ENCODE measurements around the gene GUCA2A.

GUCA2A gene

GRCh38 chr1:42153624-42154023 is 10.9 kb downstream of the GUCA2A start:
- DNase-seq (ENCODE audit: low read depth in 2 of 2) = no peak

GRCh38 chr1:42152907-42153600 is 11.5 kb downstream of the GUCA2A start, which contains the start of gene GUCA2B:
GUCA2B (plus strand) TSS chr1:42153410; CDS start chr1:42153451, 41 bp downstream.
- DNase-seq (ENCODE audit: low read depth in 2 of 2) = no peak

- no peak for DNase-seq (ENCODE audit: low read depth in 2 of 2)
These were observed 12.4 kb downstream of the GUCA2A start for GRCh38 chr1:42152119-42152518.

- DNase-seq (ENCODE audit: low read depth in 2 of 2) = no peak
These were observed 13.9 kb downstream of the GUCA2A start for GRCh38 chr1:42150651-42151050.

- DNase-seq (ENCODE audit: low read depth in 2 of 2) = no peak
These were observed 16.4 kb downstream of the GUCA2A start for GRCh38 chr1:42148166-42148565.

- peak in 1 of 2 donors; percentile 47 for DNase-seq (ENCODE audit: low read depth in 2 of 2)
These were observed 17.8 kb downstream of the GUCA2A start for GRCh38 chr1:42146626-42147320.

GRCh38 chr1:42145764-42146625 is 18.6 kb downstream of the GUCA2A start:
- no peak for DNase-seq (ENCODE audit: low read depth in 2 of 2)

- DNase-seq (ENCODE audit: low read depth in 2 of 2) = no peak
These were observed 19.2 kb downstream of the GUCA2A start for GRCh38 chr1:42145389-42145716.

GRCh38 chr1:42144711-42145388 is 19.7 kb downstream of the GUCA2A start:
- no peak for DNase-seq (ENCODE audit: low read depth in 2 of 2)

GRCh38 chr1:42143896-42144710 is 20.4 kb downstream of the GUCA2A start:
- DNase-seq (ENCODE audit: low read depth in 2 of 2) = no peak

- DNase-seq (ENCODE audit: low read depth in 2 of 2) = no peak
These were observed 21.5 kb downstream of the GUCA2A start for GRCh38 chr1:42142894-42143675.

- DNase-seq (ENCODE audit: low read depth in 2 of 2) = no peak
These were observed 22.6 kb downstream of the GUCA2A start for GRCh38 chr1:42141978-42142377.

GRCh38 chr1:42140191-42140590 is 24.4 kb downstream of the GUCA2A start:
- DNase-seq (ENCODE audit: low read depth in 2 of 2) = no peak

- DNase-seq (ENCODE audit: low read depth in 2 of 2) = no peak
These were observed 25.1 kb downstream of the GUCA2A start for GRCh38 chr1:42139444-42139843.

- no peak for DNase-seq (ENCODE audit: low read depth in 2 of 2)
These were observed 26.0 kb downstream of the GUCA2A start for GRCh38 chr1:42138586-42138985.

GRCh38 chr1:42137766-42138165 is 26.8 kb downstream of the GUCA2A start:
- DNase-seq (ENCODE audit: low read depth in 2 of 2) = no peak

- no peak for DNase-seq (ENCODE audit: low read depth in 2 of 2)
These were observed 28.1 kb downstream of the GUCA2A start for GRCh38 chr1:42136466-42136865.

GRCh38 chr1:42135426-42135825 is 29.1 kb downstream of the GUCA2A start:
- no peak for DNase-seq (ENCODE audit: low read depth in 2 of 2)

- DNase-seq (ENCODE audit: low read depth in 2 of 2) = no peak
These were observed 30.6 kb downstream of the GUCA2A start for GRCh38 chr1:42133809-42134526.

- DNase-seq (ENCODE audit: low read depth in 2 of 2) = no peak
These were observed 31.2 kb downstream of the GUCA2A start for GRCh38 chr1:42133390-42133789.
